ENCODE measurements around the gene RPS6KA5. TPM values are rescaled to one million over a fixed set of nuclear protein-coding genes. Genes with fewer than 3 reads are reported as not detected.

The RPS6KA5 gene
- total RNA-seq, 1 donor from 2014 or later, result 12.8 TPM

DNA sequence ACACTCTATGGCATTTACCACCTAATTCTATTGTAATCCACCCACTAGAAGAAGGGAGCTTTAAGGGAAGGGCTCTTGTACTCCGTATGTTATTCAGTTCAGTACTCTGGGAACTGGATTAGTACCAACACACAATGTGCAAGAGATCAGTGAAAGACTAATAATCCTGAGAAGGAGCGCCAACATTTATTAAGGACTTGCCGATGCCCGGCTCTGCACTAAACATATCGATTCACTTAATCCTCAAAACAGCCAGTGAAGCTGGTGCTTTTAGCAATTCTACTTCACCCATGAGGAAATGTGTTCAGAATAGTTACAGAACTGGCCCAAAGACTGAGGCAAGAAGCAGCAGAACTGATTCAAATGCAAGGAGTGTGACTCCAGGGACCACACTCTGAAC, 80.9 kb downstream of the RPS6KA5 start:
- TF ChIP-seq, protein P1, sequence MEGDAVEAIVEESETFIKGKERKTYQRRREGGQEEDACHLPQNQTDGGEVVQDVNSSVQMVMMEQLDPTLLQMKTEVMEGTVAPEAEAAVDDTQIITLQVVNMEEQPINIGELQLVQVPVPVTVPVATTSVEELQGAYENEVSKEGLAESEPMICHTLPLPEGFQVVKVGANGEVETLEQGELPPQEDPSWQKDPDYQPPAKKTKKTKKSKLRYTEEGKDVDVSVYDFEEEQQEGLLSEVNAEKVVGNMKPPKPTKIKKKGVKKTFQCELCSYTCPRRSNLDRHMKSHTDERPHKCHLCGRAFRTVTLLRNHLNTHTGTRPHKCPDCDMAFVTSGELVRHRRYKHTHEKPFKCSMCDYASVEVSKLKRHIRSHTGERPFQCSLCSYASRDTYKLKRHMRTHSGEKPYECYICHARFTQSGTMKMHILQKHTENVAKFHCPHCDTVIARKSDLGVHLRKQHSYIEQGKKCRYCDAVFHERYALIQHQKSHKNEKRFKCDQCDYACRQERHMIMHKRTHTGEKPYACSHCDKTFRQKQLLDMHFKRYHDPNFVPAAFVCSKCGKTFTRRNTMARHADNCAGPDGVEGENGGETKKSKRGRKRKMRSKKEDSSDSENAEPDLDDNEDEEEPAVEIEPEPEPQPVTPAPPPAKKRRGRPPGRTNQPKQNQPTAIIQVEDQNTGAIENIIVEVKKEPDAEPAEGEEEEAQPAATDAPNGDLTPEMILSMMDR (IDR thresholded peaks at IDR 0.05; ENCODE audit: unreplicated experiment), result no peak
- Mint-ChIP-seq H3K9me3 (no peaks in the 10 kb centered on the region), H3K4me1 (peaks cover 14% of the 10 kb centered on the region), H3K36me3 (peaks cover 2% of the 10 kb centered on the region), H3K4me3 (no peak overlapping the region), H3K27me3 (ENCODE audit: low read depth) (no peaks in the 10 kb centered on the region), H3K27ac (no peak overlapping the region)
- DNase-seq (ENCODE audit: low spot score in 2 of 2, unreplicated experiment in 2 of 2), result no peak

DNA sequence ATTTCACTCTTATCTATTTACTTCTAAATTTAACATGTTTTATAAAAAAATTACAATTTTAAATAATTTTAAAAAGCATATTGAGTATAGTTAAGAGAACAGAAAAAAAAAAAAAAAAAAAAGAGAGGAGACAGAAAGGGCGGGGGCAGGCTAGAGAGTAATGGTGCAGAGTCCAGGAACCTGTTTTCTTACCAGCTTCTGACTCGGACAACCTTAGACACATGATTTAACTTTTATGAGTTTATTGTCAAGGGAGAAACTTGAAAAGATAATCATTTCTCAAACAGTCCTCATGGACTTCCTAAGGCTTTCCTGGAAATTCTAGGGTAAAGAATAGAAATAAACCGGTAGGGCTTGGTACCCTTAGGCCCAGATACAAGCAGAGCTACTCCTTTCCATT, 84.3 kb downstream of the RPS6KA5 start:
- Mint-ChIP-seq H3K36me3 (peaks cover 9% of the 10 kb centered on the region), H3K27ac (no peak overlapping the region), H3K27me3 (ENCODE audit: low read depth) (no peaks in the 10 kb centered on the region), H3K4me1 (peaks cover 5% of the 10 kb centered on the region), H3K4me3 (no peak overlapping the region), H3K9me3 (no peaks in the 10 kb centered on the region)
- TF ChIP-seq, protein P1 (IDR thresholded peaks at IDR 0.05; ENCODE audit: unreplicated experiment), result no peak
- no peak for DNase-seq (ENCODE audit: low spot score in 2 of 2, unreplicated experiment in 2 of 2)

DNA sequence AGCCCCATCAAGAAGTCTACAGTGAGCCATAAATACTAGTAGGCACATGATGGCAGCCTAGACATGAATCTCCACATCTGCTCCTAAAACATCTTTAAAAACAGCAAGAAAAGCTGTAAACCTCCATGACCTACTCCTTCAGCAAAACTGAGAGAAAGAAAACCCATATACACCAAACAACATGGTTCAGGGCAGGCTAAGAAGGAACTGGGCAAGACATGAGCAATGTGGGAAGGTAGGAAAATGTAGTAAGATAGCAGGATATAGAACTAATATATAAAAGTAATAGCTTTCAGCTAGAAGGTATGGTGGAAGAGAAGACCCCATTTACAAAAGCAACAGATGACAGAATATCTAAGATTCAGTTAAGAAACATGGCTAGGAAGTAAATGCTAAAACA, 88.8 kb downstream of the RPS6KA5 start:
- DNase-seq (ENCODE audit: low spot score in 2 of 2, unreplicated experiment in 2 of 2), result no peak
- Mint-ChIP-seq H3K27ac (no peak overlapping the region), H3K9me3 (peaks cover 5% of the 10 kb centered on the region), H3K4me3 (no peak overlapping the region), H3K4me1 (peaks cover 21% of the 10 kb centered on the region), H3K27me3 (ENCODE audit: low read depth) (no peaks in the 10 kb centered on the region), H3K36me3 (peaks cover 10% of the 10 kb centered on the region)
- TF ChIP-seq, protein P1 (IDR thresholded peaks at IDR 0.05; ENCODE audit: unreplicated experiment), result no peak

DNA sequence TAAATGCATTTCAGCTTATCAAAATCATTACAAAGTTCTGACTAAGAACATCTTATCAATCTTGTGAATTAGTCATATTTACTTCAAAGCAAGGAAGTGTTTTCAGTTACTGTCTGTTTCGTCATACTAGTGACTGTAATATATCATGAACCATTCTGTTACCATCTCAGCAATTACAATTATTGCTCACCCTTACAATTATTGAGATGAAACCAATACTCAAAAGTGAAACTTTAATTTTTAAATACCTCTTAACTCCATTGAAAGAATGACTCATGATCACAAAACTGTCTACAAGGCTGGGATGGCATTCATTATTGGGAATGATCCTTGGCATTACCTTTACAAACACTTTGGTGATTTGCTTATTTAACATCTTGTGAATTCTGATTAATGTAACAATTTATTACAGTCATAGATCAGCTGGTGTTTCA, 90.3 kb downstream of the RPS6KA5 start:
- Mint-ChIP-seq H3K27ac (peak overlapping the region; percentile 71), H3K27me3 (ENCODE audit: low read depth) (no peaks in the 10 kb centered on the region), H3K4me1 (peaks cover 26% of the 10 kb centered on the region), H3K9me3 (peaks cover 5% of the 10 kb centered on the region), H3K36me3 (peaks cover 10% of the 10 kb centered on the region), H3K4me3 (no peak overlapping the region)
- TF ChIP-seq, protein P1 (IDR thresholded peaks at IDR 0.05; ENCODE audit: unreplicated experiment), result no peak
- DNase-seq (ENCODE audit: low spot score in 2 of 2, unreplicated experiment in 2 of 2), result no peak

DNA sequence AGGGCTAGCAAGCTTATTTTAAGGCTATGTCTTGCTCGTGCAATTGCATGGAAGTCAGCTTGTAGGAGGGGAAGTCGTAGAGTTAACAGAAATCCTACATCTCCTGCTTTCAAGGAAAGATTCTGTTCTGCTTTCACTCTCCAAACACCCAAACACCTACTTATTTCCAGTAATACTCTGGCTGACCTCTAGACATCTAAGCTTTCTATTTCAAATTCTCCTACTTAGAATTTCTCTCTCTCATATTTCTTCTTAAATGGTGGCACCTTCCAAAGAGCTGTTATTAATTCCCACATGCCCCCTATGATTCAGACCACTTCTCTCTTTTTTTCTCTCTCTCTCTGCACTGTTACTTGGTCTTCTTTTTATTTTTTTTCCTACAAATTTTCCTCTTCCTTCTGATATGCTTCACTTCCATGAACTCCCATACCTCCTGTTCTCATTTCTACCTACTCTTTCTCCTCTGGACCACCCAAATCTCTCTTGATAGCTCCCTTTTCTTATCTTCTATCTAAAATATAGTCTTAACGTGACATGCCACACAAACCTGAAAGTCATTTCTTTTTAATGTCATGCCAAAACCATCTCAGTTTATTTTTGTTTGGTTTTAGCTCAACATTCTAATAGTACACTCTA, 90.8 kb downstream of the RPS6KA5 start:
- TF ChIP-seq, protein P1 (IDR thresholded peaks at IDR 0.05; ENCODE audit: unreplicated experiment), result no peak
- peaks cover 5% of the 10 kb centered on the region for H3K9me3 Mint-ChIP-seq
- H3K36me3 Mint-ChIP-seq, result peaks cover 10% of the 10 kb centered on the region
- DNase-seq (ENCODE audit: low spot score in 2 of 2, unreplicated experiment in 2 of 2), result no peak
- H3K4me1 Mint-ChIP-seq, result peaks cover 24% of the 10 kb centered on the region
- H3K4me3 Mint-ChIP-seq, result peak overlapping the region; percentile 0
- H3K27ac Mint-ChIP-seq, result peak overlapping the region; percentile 71
- H3K27me3 Mint-ChIP-seq (ENCODE audit: low read depth), result no peaks in the 10 kb centered on the region
